GM18951 (cell line): ENCODE results near the gene F7.

Experiments used
- POLR2A ChIP-seq: IDR thresholded peaks from 4 replicates; pipeline ENCODE4 v1.6.1; 2011; ENCODE audit warnings: mild to moderate bottlenecking; ENCODE audit not compliant: insufficient read length, insufficient read depth; ENCODE audit errors: extremely low read depth
- in situ Hi-C: fragments of 300-500 bp; cut with MboI; formaldehyde crosslinking; loops from one replicate; pipeline ENCODE4 v1.12.0; 2022; ENCODE audit warnings: low sequenced_read_pairs, mixed read lengths, inconsistent platforms; ENCODE audit not compliant: unreplicated experiment

Gene F7

GRCh38 chr13:113162783-113163685, 57.4 kb downstream of the F7 start:
- no peak for TF ChIP-seq POLR2A
- in situ Hi-C loops = no loop called here

- in situ Hi-C loops = no loop called here
- no peak for TF ChIP-seq POLR2A
These were observed 58.9 kb downstream of the F7 start for GRCh38 chr13:113164492-113164891.

- no peak for TF ChIP-seq POLR2A
- in situ Hi-C loops = no loop called here
These were observed 60.7 kb downstream of the F7 start for GRCh38 chr13:113166266-113166665.

- no peak for TF ChIP-seq POLR2A
- in situ Hi-C loops = no loop called here
These were observed 61.1 kb downstream of the F7 start for GRCh38 chr13:113166681-113167080.

- TF ChIP-seq POLR2A = no peak
- in situ Hi-C loops = no loop called here
These were observed 61.6 kb downstream of the F7 start for GRCh38 chr13:113167155-113167554.

- no peak for TF ChIP-seq POLR2A
- in situ Hi-C loops = no loop called here
These were observed 62.0 kb downstream of the F7 start for GRCh38 chr13:113167575-113167974.

GRCh38 chr13:113168211-113168610, 62.6 kb downstream of the F7 start:
- in situ Hi-C loops = no loop called here
- TF ChIP-seq POLR2A = no peak

- in situ Hi-C loops = no loop called here
- TF ChIP-seq POLR2A = no peak
These were observed 64.0 kb downstream of the F7 start for GRCh38 chr13:113169277-113170272.
